Prostate gland (tissue), 2 donors: ENCODE measurements around the gene SGK1. TPM values are rescaled to one million over a fixed set of nuclear protein-coding genes. Genes with fewer than 3 reads are reported as not detected.

Experiments used
- DNase-seq: peaks from one replicate; pipeline ENCODE4 v3.0.0-alpha.2; 2019; ENCODE audit warnings: low spot score
- H3K27ac ChIP-seq, 2 donors: fragments of 200-600 bp; sonication (generic); 2 replicates each; pipeline ENCODE4 v1.5.1; 2017 to 2019
- H3K27me3 ChIP-seq: fragments of 200-600 bp; sonication (generic); replicated peaks from 2 replicates; pipeline ENCODE4 v1.5.1; 2019; ENCODE audit not compliant: insufficient read depth
- H3K36me3 ChIP-seq, 2 donors: fragments of 200-600 bp; sonication (generic); 1 replicate in 1 of 2; 2 replicates in 1 of 2; pipeline versions ENCODE4 v1.5.1 to v1.8.1; 2017 to 2019
- H3K4me1 ChIP-seq: fragments of 200-600 bp; sonication (generic); replicated peaks from 2 replicates; pipeline ENCODE4 v1.5.1; 2019
- H3K4me3 ChIP-seq, 2 donors: fragments of 200-600 bp; sonication (generic); 2 replicates each; pipeline ENCODE4 v1.5.1; 2017 to 2019
- H3K9me3 ChIP-seq: fragments of 200-600 bp; sonication (generic); 2 replicates; pipeline ENCODE4 v1.5.1; 2017
- POLR2A ChIP-seq: fragments of 450-650 bp; IDR thresholded peaks from one replicate; pipeline ENCODE4 v1.6.1; 2016; ENCODE audit warnings: antibody characterized with exemption, mild to moderate bottlenecking
- POLR2AphosphoS5 ChIP-seq: sonication (generic); formaldehyde crosslinking; IDR thresholded peaks from one replicate; pipeline ENCODE4 v1.6.1; 2017; ENCODE audit warnings: antibody characterized with exemption
- WGBS: methylation state at CpG from one replicate; pipeline ENCODE4 v1.1.5; 2018; 5-methylcytosine and 5-hydroxymethylcytosine counted together
- intact Hi-C: fragments of 100-400 bp; cut with DNase I; formaldehyde crosslinking; loops from one replicate; pipeline ENCODE4 v1.14.2; 2022
- total RNA-seq, 2 donors: library from RNA; depleted of rRNA; stranded (reverse); fragments of >200 nt; gene quantifications; one replicate each; pipeline ENCODE4 v1.1.0, GENCODE V29; 2016
- TF ChIP-seq, protein P1 (sequence below), 4 experiments: fragments of 200-600 bp in 2 of 4; fragments of 450-650 bp in 2 of 4; sonication (generic) in 2 of 4; IDR thresholded peaks; 1 replicate in 3 of 4; 2 replicates in 1 of 4; pipeline ENCODE4 v1.5.1; 2016 to 2019; ENCODE audit warnings: antibody characterized with exemption in 4 of 4, mild to moderate bottlenecking in 2 of 4, moderate library complexity in 2 of 4

Gene SGK1
- total RNA-seq, 2 donors from 2014 or later, result 243 to 260 TPM

DNA sequence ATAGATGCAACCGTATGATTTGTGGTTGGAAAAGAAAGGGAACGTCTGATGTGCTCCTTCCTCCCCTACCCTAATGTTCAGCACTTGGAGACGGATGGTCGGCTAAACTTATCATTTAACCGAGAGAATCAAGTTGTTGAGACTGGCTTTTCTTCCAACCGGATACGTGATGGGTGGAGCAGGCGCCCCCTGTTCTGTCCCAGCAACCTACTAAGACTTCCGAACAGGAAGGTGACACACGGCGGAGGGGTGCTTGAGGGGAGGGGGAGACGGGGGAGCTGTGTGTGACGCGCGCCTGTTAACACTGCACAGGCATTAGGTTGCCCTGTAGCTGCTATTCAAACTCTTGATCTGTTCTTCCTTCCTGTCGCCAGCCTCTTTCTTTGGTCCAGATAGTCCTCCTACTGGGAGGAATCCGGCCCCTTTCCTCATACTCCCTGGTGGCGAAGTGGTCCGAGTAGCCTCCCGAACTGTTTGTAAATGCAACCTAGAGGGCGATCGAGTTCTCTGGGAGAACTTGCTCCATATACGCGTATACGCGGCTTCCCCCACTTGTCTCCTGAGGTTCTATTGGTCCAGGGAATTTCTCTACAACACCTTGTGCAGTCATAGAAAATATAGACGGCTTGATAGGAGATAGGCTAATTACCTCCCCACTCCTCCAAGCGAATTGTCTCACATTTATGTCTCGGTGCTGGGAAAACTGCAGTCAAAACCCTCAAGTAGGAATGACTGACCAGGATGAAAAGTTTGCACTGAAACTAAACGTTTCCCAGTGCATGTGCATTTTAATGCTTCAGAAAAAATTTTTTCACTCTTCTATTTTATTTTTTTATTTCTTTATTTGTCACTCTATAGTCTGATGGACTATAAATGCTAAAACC is 139.5 kb downstream of the SGK1 start:
- Histone ChIP-seq H3K36me3 (no peaks in the 10 kb centered on the region), H3K9me3 (no peaks in the 10 kb centered on the region), H3K27ac (peak overlapping the region in 1 of 2 donors; percentile 22), H3K4me3 (peak overlapping the region in 1 of 2 donors; percentile 5), H3K4me1 (no peaks in the 10 kb centered on the region), H3K27me3 (no peaks in the 10 kb centered on the region)
- no peak for TF ChIP-seq POLR2A
- TF ChIP-seq, protein P1, sequence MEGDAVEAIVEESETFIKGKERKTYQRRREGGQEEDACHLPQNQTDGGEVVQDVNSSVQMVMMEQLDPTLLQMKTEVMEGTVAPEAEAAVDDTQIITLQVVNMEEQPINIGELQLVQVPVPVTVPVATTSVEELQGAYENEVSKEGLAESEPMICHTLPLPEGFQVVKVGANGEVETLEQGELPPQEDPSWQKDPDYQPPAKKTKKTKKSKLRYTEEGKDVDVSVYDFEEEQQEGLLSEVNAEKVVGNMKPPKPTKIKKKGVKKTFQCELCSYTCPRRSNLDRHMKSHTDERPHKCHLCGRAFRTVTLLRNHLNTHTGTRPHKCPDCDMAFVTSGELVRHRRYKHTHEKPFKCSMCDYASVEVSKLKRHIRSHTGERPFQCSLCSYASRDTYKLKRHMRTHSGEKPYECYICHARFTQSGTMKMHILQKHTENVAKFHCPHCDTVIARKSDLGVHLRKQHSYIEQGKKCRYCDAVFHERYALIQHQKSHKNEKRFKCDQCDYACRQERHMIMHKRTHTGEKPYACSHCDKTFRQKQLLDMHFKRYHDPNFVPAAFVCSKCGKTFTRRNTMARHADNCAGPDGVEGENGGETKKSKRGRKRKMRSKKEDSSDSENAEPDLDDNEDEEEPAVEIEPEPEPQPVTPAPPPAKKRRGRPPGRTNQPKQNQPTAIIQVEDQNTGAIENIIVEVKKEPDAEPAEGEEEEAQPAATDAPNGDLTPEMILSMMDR (IDR thresholded peaks at IDR 0.05), result peak; percentile 17 to 80 (median 66)
- TF ChIP-seq POLR2AphosphoS5, result peak; percentile 49
- intact Hi-C loops, result loop anchor here (1.0 kb wide), 1 partner anchor 460 kb away; no protein-coding TSS in a partner anchor
- 11% methylated on average over 30 of the region's 30 CpGs for WGBS
- peak; percentile 76 for DNase-seq

DNA sequence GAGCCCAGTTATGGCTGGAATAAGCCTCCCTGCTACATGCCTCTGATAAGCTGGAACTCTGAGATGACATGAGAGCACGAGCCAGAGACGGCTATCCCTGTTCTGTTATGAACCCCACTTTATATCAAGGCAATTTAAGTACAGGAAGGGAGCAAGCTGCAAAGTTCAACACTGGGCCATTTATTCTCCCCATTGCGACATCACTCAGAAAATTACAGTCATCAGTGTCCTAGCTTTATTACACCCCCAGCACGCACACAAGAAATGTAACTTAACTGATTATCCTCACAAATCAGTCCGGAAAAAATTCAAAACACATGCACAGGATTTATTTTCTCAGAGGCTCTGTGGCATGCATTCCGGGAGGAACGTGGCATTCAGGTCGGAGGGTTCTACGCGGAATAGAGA is 140.2 kb downstream of the SGK1 start:
- Histone ChIP-seq H3K4me1 (no peaks in the 10 kb centered on the region), H3K27me3 (no peaks in the 10 kb centered on the region), H3K4me3 (peak overlapping the region in 1 of 2 donors; percentile 5), H3K9me3 (no peaks in the 10 kb centered on the region), H3K36me3 (no peaks in the 10 kb centered on the region), H3K27ac (no peak overlapping the region)
- WGBS, result 58% methylated on average over 10 of the region's 10 CpGs
- TF ChIP-seq, protein P1 (IDR thresholded peaks at IDR 0.05), result no peak
- TF ChIP-seq POLR2A (no peak), POLR2AphosphoS5 (no peak)
- intact Hi-C loops, result loop anchor here (1.0 kb wide), 1 partner anchor 461 kb away; no protein-coding TSS in a partner anchor
- no peak for DNase-seq

DNA sequence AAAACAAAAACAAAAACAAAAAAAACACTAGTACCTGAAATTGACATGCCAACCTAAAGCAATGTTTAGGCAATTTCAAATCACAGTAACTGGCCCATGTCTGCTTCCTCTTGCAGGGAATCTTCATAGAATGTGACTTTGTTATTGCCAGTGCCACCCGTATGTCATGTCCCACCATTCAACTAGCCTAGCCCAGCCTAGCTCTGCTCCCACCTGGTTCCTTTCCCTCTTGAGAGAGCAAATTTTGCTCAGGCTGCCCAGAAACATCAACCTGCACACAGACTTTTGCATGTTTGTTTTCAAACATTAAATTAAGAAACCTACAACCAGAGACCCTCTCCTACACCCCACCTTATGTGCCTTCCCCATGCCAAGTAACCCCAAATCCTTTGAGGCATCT is 140.7 kb downstream of the SGK1 start:
- WGBS, result 88% methylated on average over 1 of the region's 1 CpG
- H3K4me3 ChIP-seq, result no peak overlapping the region
- peaks cover 0 to 3% of the 10 kb centered on the region in 2 donors for H3K36me3 ChIP-seq
- H3K27me3 ChIP-seq, result no peaks in the 10 kb centered on the region
- intact Hi-C loops, result no loop called here
- DNase-seq, result no peak
- no peak for TF ChIP-seq POLR2AphosphoS5
- no peak for TF ChIP-seq POLR2A
- TF ChIP-seq, protein P1 (IDR thresholded peaks at IDR 0.05), result no peak
- no peaks in the 10 kb centered on the region for H3K4me1 ChIP-seq
- no peaks in the 10 kb centered on the region for H3K9me3 ChIP-seq
- no peak overlapping the region for H3K27ac ChIP-seq

DNA sequence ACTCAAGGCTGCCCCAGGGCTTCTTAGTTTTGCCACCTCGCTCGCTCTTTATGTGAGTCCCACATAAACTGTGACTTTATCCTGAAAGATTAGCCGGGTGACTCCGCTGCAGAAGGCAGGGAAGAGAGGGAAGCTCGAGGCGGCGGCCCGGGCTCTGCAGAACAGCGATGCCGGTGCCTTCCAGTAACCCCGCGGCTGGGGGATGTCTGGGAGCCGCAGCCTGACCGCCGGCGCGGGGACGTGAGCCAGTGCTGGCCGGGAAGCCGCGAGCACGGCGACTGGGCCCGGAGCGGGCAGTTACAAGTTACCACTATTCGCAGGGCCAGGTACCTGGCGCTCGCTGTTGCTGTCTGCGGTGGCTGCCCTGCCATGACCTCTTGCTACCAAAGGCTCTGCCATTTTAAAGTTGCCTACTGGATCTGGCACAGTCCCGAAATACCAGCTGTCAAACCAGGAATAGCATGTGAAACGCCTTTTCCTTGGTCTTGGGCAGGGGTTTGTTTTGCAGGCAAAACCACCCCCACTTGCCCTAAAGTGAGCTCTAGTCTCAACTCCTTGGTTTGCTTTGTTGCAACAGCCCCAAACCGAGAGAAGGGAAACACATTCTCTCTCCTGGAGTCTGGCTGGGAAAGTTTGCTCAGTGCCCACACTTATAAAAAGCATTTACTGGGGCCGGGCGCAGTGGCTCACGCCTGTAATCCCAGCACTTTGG is 141.5 kb downstream of the SGK1 start:
- no peaks in the 10 kb centered on the region for H3K9me3 ChIP-seq
- TF ChIP-seq, protein P1 (IDR thresholded peaks at IDR 0.05), result no peak
- TF ChIP-seq POLR2A (no peak), POLR2AphosphoS5 (no peak)
- intact Hi-C loops, result no loop called here
- H3K4me1 ChIP-seq, result no peaks in the 10 kb centered on the region
- H3K27me3 ChIP-seq, result no peaks in the 10 kb centered on the region
- peak overlapping the region; percentile 59 to 90 for H3K27ac ChIP-seq
- WGBS, result 22% methylated on average over 27 of the region's 35 CpGs
- H3K36me3 ChIP-seq, result peaks cover 4 to 8% of the 10 kb centered on the region in 2 donors
- peak overlapping the region; percentile 64 to 73 for H3K4me3 ChIP-seq
- DNase-seq, result peak; percentile 26
